ENCODE results near the gene PRDX1.

The PRDX1 gene

GRCh38 chr1:45566722-45567121 is 45.0 kb upstream of the PRDX1 start:
- in situ Hi-C loops (cut with HindIII; ENCODE audit: low sequenced_read_pairs) = no loop called here
- no peak overlapping the region for H3K4me3 ChIP-seq (ENCODE audit: low read depth, low read length)
- DNase-seq (ENCODE audit: low read depth, low spot score) = no peak

GRCh38 chr1:45563843-45564242 is 42.2 kb upstream of the PRDX1 start:
- in situ Hi-C loops (cut with HindIII; ENCODE audit: low sequenced_read_pairs) = no loop called here
- no peak overlapping the region for H3K4me3 ChIP-seq (ENCODE audit: low read depth, low read length)
- DNase-seq (ENCODE audit: low read depth, low spot score) = no peak
- TF ChIP-seq, protein P1, sequence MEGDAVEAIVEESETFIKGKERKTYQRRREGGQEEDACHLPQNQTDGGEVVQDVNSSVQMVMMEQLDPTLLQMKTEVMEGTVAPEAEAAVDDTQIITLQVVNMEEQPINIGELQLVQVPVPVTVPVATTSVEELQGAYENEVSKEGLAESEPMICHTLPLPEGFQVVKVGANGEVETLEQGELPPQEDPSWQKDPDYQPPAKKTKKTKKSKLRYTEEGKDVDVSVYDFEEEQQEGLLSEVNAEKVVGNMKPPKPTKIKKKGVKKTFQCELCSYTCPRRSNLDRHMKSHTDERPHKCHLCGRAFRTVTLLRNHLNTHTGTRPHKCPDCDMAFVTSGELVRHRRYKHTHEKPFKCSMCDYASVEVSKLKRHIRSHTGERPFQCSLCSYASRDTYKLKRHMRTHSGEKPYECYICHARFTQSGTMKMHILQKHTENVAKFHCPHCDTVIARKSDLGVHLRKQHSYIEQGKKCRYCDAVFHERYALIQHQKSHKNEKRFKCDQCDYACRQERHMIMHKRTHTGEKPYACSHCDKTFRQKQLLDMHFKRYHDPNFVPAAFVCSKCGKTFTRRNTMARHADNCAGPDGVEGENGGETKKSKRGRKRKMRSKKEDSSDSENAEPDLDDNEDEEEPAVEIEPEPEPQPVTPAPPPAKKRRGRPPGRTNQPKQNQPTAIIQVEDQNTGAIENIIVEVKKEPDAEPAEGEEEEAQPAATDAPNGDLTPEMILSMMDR (IDR thresholded peaks at IDR 0.05; ENCODE audit: low read depth, low read length) = no peak

More at GRCh38 chr1:45566722-45567121, 45.0 kb upstream of the PRDX1 start:
- TF ChIP-seq, protein P1 (IDR thresholded peaks at IDR 0.05; ENCODE audit: low read depth, low read length) = no peak

DNA sequence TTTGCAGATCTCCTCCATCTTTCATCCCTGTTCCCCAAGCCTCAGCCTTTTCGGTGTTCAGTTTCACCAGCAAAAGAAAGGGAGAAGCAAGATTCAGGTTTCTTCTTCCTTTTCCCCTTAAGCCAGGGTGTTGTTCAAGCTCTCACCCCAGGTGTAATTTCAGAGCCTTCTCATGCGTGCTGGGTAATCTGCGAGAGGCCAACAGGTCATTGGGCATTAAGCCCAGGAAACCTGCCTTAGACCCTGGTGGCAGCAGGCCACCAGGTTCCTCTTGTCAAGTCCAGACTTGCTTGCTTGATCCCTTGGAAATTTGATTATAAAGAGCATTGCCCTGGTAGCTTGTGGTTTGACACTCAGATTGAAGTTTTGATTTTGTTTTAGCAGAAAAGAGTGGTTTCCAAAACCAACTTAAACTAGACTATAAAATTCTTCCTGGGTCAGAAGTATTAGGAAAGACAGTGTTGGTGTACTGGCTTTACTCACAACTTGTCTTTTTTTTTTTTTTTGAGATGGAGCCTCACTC is 35.8 kb upstream of the PRDX1 start:
- DNase-seq (ENCODE audit: low read depth, low spot score) = no peak
- in situ Hi-C loops (cut with HindIII; ENCODE audit: low sequenced_read_pairs) = no loop called here
- TF ChIP-seq, protein P1 (IDR thresholded peaks at IDR 0.05; ENCODE audit: low read depth, low read length) = no peak
- no peak overlapping the region for H3K4me3 ChIP-seq (ENCODE audit: low read depth, low read length)

DNA sequence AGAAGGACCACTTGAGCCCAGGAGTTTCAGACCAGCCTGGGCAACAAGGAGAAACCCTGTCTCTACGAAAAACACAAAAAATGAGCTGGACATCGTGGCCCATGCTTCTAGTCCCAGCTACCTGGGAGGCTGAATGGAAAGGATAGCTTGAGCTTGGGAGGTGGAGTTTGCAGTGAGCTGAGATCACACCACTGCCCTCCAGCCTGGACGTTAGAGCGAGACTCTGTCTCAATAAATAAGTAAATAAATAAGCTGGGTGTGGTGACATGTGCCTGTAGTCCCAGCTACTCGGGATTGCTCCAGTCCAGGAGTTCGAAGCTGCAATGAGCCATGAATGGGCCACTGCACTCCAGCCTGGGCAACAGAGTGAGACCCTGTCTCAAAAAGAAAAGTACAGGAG is 32.5 kb upstream of the PRDX1 start:
- no peak for DNase-seq (ENCODE audit: low read depth, low spot score)
- TF ChIP-seq, protein P1 (IDR thresholded peaks at IDR 0.05; ENCODE audit: low read depth, low read length) = no peak
- H3K4me3 ChIP-seq (ENCODE audit: low read depth, low read length) = no peak overlapping the region

GRCh38 chr1:45552331-45552730 is 30.6 kb upstream of the PRDX1 start:
- no peak for DNase-seq (ENCODE audit: low read depth, low spot score)
- TF ChIP-seq, protein P1 (IDR thresholded peaks at IDR 0.05; ENCODE audit: low read depth, low read length) = no peak
- in situ Hi-C loops (cut with HindIII; ENCODE audit: low sequenced_read_pairs) = no loop called here
- no peak overlapping the region for H3K4me3 ChIP-seq (ENCODE audit: low read depth, low read length)

More for the DNA sequence above, 32.5 kb upstream of the PRDX1 start:
- in situ Hi-C loops (cut with HindIII; ENCODE audit: low sequenced_read_pairs) = no loop called here

DNA sequence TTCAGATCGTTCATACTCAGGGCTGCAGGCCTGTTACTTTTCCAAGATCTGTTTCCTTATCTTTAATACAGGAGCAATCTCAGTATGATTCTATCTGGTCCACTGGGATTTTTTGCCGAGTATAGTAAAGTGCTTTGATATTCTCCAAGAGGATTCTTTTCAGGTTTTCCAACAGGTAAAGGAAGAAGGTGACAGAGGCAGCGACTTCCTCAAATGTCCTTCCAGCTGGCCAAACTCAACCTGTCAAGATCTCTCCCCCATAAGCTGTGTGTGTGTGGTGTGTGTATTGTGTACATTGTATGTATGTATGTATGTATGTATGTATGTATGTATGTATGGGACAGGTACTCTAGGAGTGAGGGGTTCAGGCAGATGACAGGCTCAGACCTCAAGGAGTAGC is 30.0 kb upstream of the PRDX1 start:
- H3K4me3 ChIP-seq (ENCODE audit: low read depth, low read length) = peak overlapping the region; percentile 91
- TF ChIP-seq, protein P1 (IDR thresholded peaks at IDR 0.05; ENCODE audit: low read depth, low read length) = no peak
- in situ Hi-C loops (cut with HindIII; ENCODE audit: low sequenced_read_pairs) = no loop called here
- DNase-seq (ENCODE audit: low read depth, low spot score) = no peak

Measured in astrocyte of the spinal cord (primary cell).